Adipocyte (in vitro differentiated cells): Measurements from ENCODE around the gene CFAP46.

Experiments used
- DNase-seq: peaks from one replicate; pipeline ENCODE4 v3.0.0-alpha.2; 2015; ENCODE audit warnings: low read depth
- H3K27me3 ChIP-seq: replicated peaks from 2 replicates; pipeline ENCODE4 v1.7.0; 2013; ENCODE audit warnings: mild to moderate bottlenecking, low read length, moderate library complexity; ENCODE audit not compliant: control insufficient read depth, insufficient read depth
- H3K36me3 ChIP-seq: 2 replicates; pipeline ENCODE4 v1.7.0; 2013; ENCODE audit warnings: low read length, mild to moderate bottlenecking, moderate library complexity; ENCODE audit not compliant: control insufficient read depth, insufficient read depth, severe bottlenecking
- H3K4me1 ChIP-seq: 2 replicates; pipeline ENCODE4 v1.7.0; 2013; ENCODE audit warnings: mild to moderate bottlenecking, low read length, moderate library complexity; ENCODE audit not compliant: control insufficient read depth, insufficient read depth
- H3K4me3 ChIP-seq: 2 replicates; pipeline ENCODE4 v1.7.0; 2013; ENCODE audit warnings: mild to moderate bottlenecking, low read length, moderate library complexity
- H3K9ac ChIP-seq: 2 replicates; pipeline ENCODE4 v1.7.0; 2013; ENCODE audit warnings: mild to moderate bottlenecking, low read length, moderate library complexity
- H3K9me3 ChIP-seq: 2 replicates; pipeline ENCODE4 v1.7.0; 2013; ENCODE audit warnings: mild to moderate bottlenecking, low read length, moderate library complexity; ENCODE audit not compliant: control insufficient read depth

Gene CFAP46

DNA sequence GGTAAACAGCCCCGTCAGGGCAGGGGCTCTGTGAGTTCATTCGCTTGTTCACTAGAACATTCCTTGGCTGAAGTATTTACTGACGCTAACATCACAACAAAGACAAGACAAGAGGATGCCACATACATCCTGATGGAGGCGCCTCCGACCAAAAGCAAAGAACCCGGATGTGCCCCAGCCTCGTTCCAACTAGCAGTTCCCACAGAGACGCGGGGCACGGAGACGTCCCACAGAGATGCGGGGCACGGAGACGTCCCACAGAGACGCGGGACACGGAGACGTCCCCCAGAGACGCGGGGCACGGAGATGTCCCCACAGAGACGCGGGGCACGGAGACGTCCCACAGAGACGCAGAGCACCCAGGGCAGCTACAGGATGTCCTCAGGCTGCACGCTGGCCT lies 35.4 kb upstream of the CFAP46 start:
- no peak for DNase-seq
- no peak overlapping the region for H3K4me3 ChIP-seq
- H3K27me3 ChIP-seq = peaks cover 45% of the 10 kb centered on the region
- no peak overlapping the region for H3K9ac ChIP-seq
- H3K9me3 ChIP-seq = no peaks in the 10 kb centered on the region
- peaks cover 6% of the 10 kb centered on the region for H3K4me1 ChIP-seq
- no peaks in the 10 kb centered on the region for H3K36me3 ChIP-seq

DNA sequence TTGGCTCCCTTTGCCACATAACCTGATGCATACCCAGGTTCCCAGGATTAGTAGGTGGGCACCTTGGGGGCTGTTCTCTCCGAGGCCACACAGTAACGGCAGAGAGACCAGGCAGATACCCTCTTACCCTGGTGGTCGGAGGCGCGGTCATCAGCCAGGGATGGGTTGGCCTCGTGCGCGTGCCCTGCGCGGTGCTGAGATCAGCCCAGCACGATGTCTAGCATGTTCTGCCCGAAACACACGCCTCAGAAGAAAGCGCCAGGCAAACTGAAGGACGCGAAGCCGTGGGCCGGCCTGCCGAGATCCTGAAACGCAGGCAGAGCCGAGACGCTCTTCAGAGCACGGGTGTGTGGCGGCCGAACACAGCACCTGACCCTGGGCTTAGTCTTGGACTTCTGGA lies 34.7 kb upstream of the CFAP46 start:
- H3K9me3 ChIP-seq = no peaks in the 10 kb centered on the region
- no peak overlapping the region for H3K9ac ChIP-seq
- H3K4me3 ChIP-seq = no peak overlapping the region
- no peak for DNase-seq
- no peaks in the 10 kb centered on the region for H3K36me3 ChIP-seq
- peaks cover 52% of the 10 kb centered on the region for H3K27me3 ChIP-seq
- H3K4me1 ChIP-seq = peaks cover 6% of the 10 kb centered on the region

- no peaks in the 10 kb centered on the region for H3K36me3 ChIP-seq
- no peak for DNase-seq
- no peaks in the 10 kb centered on the region for H3K9me3 ChIP-seq
- H3K9ac ChIP-seq = no peak overlapping the region
- H3K27me3 ChIP-seq = peaks cover 62% of the 10 kb centered on the region
- peaks cover 2% of the 10 kb centered on the region for H3K4me1 ChIP-seq
- no peak overlapping the region for H3K4me3 ChIP-seq
Measured at GRCh38 chr10:132975831-132976682, 33.7 kb upstream of the CFAP46 start.

DNA sequence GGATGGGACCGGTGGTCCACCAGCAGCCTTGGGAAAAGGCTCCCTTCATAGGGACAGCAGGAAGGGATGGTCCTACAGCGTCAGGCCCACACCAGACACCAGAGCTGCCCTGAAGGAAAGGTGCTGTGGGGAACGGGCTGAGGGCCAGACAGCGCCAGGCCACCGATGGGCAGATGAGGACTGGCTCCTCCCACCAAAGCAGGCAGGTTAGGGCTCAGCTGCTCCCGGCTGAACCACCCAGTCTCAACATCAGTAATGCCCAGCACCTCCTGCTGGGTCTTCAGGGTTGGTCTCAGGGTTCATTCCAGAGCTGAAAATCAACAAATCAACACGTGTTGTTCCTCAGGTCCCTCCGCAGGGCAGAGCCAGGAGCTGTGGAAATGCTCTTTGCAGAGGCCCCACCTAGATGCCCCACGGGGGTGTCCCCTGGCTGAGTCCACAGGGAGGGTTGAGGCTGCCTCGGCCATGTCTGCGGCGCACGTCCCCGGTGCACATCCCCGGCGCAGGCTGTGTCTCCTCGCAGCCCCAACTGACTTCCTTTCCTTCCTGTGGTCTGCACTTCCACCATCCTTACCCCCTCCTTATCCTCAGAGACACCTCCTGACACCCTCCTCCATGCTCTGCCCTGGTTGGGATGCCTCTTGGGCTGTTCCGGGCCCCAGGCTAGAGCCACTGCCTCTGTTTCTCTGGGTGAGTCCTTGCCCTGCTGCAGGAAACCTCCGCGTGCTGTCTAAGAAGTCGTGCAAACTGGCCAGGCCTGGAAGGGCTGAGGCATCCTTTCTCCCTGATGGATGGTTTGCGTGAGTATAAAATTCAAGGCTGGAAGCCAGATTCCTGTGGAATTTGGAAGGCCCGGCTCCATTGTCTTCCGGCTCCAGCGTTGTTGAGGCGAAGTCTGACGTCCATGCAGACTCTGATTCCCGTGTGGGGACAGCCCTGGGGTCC lies 32.8 kb upstream of the CFAP46 start:
- no peak overlapping the region for H3K4me3 ChIP-seq
- no peaks in the 10 kb centered on the region for H3K9me3 ChIP-seq
- H3K36me3 ChIP-seq = no peaks in the 10 kb centered on the region
- no peak overlapping the region for H3K9ac ChIP-seq
- no peaks in the 10 kb centered on the region for H3K4me1 ChIP-seq
- peaks cover 65% of the 10 kb centered on the region for H3K27me3 ChIP-seq
- DNase-seq = no peak

DNA sequence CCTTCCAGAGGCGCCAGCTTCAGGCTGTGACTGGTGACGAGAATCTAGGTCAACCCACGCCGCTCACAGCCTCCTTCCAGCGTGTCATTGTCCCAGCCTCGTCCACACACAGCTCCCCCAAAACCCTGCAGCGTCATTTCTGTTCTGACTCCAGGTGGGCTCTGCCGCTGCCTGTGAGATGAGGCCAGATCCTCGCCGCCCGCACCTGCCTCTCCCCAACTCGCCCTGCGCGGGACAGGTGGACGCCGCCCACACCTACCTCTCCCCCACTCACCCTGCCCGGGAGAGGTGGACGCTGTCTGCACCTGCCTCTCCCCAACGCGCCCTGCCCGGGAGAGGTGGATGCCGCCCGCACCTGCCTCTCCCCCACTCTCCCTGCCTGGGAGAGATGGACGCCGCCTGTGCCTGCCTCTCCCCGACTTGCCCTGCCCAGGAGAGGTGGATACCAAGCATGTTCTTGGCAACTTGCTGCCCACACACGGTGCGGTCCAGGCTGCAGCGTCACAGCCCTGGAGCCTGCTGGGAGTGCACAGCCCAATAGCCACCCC lies 32.0 kb upstream of the CFAP46 start:
- Histone ChIP-seq H3K9me3 (peaks cover 7% of the 10 kb centered on the region), H3K4me1 (no peaks in the 10 kb centered on the region), H3K4me3 (no peak overlapping the region), H3K27me3 (peaks cover 69% of the 10 kb centered on the region), H3K36me3 (no peaks in the 10 kb centered on the region), H3K9ac (no peak overlapping the region)
- DNase-seq = no peak

DNA sequence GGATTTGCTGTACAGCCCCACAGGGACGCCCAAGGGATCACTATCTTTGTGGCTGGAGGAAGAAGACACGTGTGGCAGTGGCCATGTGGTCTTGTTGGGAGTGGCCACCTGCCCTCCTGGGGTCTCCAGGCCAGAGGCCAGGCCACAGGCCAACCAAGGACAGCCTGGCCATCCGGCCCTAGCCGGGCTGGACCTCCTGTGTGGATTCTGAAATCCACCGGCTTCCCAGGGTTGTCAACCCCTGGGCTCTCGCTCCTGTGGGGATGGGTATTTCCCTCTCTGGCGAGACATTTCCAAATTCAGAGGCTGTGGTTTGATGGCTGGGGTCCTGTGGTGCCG lies 31.5 kb upstream of the CFAP46 start:
- peaks cover 12% of the 10 kb centered on the region for H3K9me3 ChIP-seq
- peaks cover 69% of the 10 kb centered on the region for H3K27me3 ChIP-seq
- DNase-seq = no peak
- H3K36me3 ChIP-seq = no peaks in the 10 kb centered on the region
- H3K4me1 ChIP-seq = no peaks in the 10 kb centered on the region
- no peak overlapping the region for H3K9ac ChIP-seq
- no peak overlapping the region for H3K4me3 ChIP-seq

GRCh38 chr10:132972986-132973902 lies 30.9 kb upstream of the CFAP46 start:
- H3K9ac ChIP-seq = no peak overlapping the region
- H3K4me3 ChIP-seq = no peak overlapping the region
- peaks cover 15% of the 10 kb centered on the region for H3K9me3 ChIP-seq
- H3K27me3 ChIP-seq = peaks cover 70% of the 10 kb centered on the region
- H3K4me1 ChIP-seq = no peaks in the 10 kb centered on the region
- no peak for DNase-seq
- no peaks in the 10 kb centered on the region for H3K36me3 ChIP-seq

DNA sequence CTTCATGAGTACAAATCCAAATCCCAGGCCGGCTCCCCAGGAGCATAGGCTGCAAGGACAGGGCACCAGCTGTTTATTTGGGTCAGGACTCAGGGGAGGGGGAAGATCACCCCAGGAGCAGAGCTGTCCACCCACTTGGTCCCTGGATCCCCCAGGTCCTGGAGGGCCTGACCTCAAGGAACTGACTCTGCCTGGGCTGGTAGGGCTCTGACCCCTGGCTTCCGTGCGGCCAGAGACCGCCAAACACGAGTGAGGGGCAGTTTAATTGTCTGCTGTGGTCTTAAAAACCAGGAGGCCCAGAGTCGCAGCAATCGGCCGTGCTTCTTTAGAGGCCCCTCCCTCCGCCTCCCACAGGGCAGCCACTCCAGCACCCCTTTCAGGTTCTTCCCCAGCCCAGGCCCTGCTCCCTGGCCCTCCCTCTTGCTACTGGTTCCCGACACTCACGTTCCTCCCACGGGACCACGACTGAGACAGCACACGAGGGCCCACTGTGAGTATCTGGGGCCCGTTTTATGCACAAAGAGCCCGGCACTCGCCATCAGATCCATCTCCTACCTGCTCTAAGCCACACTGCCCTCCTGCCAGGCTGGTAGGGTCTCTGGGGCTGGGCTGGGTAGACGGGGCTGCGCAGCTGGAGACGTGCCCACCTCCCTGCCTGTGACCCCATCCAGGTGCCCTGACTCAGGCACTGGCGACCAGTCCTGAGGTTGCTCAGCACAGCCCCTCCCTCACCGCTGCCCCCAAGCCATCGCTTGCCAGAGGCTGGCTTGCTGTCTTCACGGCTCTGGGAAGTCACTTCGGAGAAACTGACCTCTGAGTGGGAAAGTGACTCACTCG lies 30.0 kb upstream of the CFAP46 start:
- no peak for DNase-seq
- Histone ChIP-seq H3K9ac (no peak overlapping the region), H3K4me1 (no peaks in the 10 kb centered on the region), H3K9me3 (peaks cover 15% of the 10 kb centered on the region), H3K4me3 (no peak overlapping the region), H3K27me3 (peaks cover 74% of the 10 kb centered on the region), H3K36me3 (no peaks in the 10 kb centered on the region)

DNA sequence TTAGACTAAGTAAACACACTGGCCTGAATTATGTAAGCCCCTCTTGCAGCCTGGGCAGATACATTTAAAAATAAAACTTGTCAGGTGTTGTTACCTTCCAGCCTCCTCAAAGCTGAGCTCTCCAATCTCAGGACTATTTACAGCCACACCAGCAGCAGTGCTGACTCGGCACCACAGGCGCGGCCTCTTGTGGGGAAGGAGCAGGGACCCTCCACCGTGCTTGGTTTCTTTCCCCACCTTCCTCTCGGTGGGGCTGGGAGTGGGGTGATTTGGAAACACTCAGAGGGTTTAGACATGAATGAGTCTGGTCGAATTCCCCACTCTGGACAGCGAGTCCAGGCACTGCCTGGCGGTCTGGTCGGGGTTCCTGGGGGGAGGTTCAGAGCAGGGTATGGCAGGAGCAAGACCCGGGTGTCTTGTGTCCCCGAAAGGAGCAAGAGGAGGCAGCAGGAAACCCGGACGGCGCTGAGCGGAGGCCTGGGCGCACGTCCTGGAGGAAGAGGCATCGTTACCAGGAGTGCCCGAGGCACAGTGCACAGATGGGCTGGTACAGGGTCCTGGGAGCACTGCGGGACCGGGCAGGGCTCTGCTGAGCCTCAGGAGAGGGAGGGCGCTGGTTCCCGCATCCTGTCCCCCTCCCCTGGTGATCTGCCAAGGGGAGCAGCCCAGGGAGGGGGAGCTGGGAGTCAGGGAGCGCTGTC lies 29.2 kb upstream of the CFAP46 start:
- Histone ChIP-seq H3K27me3 (peaks cover 70% of the 10 kb centered on the region), H3K4me1 (no peaks in the 10 kb centered on the region), H3K36me3 (no peaks in the 10 kb centered on the region), H3K9me3 (peaks cover 15% of the 10 kb centered on the region), H3K4me3 (no peak overlapping the region), H3K9ac (no peak overlapping the region)
- DNase-seq = no peak
